Body of pancreas (tissue), 4 donors: ENCODE results near the gene RIC1. TPM values are rescaled to one million over a fixed set of nuclear protein-coding genes. Genes with fewer than 3 reads are reported as not detected.
"Not testable (repeated sequence)": the region's sequence is repeated elsewhere in the genome, so short reads cannot be mapped to it uniquely, and the experiment has no call there.

Source experiments
- ATAC-seq: fragments of 150-250 bp; one replicate; pipeline ENCODE4 v1.9.1; 2016
- DNase-seq, 4 donors: peaks; one replicate each; pipeline ENCODE4 v3.0.0-alpha.2; 2019
- H3K27ac ChIP-seq, 4 donors: fragments of 200-600 bp; sonication (generic); 1 replicate in 3 of 4; 2 replicates in 1 of 4; pipeline versions ENCODE4 v1.5.1 to v1.6.1; 2016 to 2019; ENCODE audit warnings: mild to moderate bottlenecking in 1 of 4, mixed read lengths in 1 of 4, moderate library complexity in 1 of 4
- H3K27me3 ChIP-seq, 2 donors: fragments of 200-600 bp; sonication (generic); one replicate each; pipeline ENCODE4 v1.6.0; 2016; ENCODE audit warnings: mild to moderate bottlenecking in 1 of 2
- H3K36me3 ChIP-seq, 2 donors: fragments of 200-600 bp; sonication (generic); replicated peaks in 1 of 2; 2 replicates each; pipeline ENCODE4 v1.5.1; 2016; ENCODE audit warnings: low read depth in 2 of 2; ENCODE audit not compliant: insufficient read depth in 1 of 2
- H3K4me1 ChIP-seq: fragments of 200-600 bp; sonication (generic); one replicate; pipeline ENCODE4 v1.6.0; 2016
- H3K4me3 ChIP-seq, 2 donors: fragments of 200-600 bp; sonication (generic); 1 replicate in 1 of 2; 2 replicates in 1 of 2; pipeline ENCODE4 v1.5.1; 2016 to 2019
- H3K9me3 ChIP-seq, 3 donors: fragments of 200-600 bp; sonication (generic); 1 replicate in 2 of 3; 2 replicates in 1 of 3; pipeline ENCODE4 v1.5.1; 2016
- POLR2A ChIP-seq, 3 donors: fragments of 450-650 bp; IDR thresholded peaks; one replicate each; pipeline ENCODE4 v1.6.1; 2016; ENCODE audit warnings: antibody characterized with exemption in 3 of 3, mild to moderate bottlenecking in 2 of 3
- WGBS, 2 donors: methylation state at CpG; one replicate each; pipeline ENCODE4 v1.1.5; 2017; 5-methylcytosine and 5-hydroxymethylcytosine counted together
- intact Hi-C: fragments of 100-400 bp; cut with DNase I; formaldehyde crosslinking; loops from one replicate; pipeline ENCODE4 v1.15.1; 2023
- total RNA-seq, 2 donors: library from RNA; depleted of rRNA; stranded (reverse); fragments of >200 nt; gene quantifications; one replicate each; pipeline ENCODE4 v1.1.0, GENCODE V29; 2016
- TF ChIP-seq, protein P1 (sequence below), 7 experiments: fragments of 450-650 bp in 4 of 7; fragments of 200-600 bp in 3 of 7; sonication (generic) in 3 of 7; IDR thresholded peaks; one replicate each; pipeline ENCODE4 v1.5.1; 2016 to 2019; ENCODE audit warnings: antibody characterized with exemption in 7 of 7

RIC1 gene
- total RNA-seq, 2 donors from 2014 or later = 22.4 to 23.1 TPM

DNA sequence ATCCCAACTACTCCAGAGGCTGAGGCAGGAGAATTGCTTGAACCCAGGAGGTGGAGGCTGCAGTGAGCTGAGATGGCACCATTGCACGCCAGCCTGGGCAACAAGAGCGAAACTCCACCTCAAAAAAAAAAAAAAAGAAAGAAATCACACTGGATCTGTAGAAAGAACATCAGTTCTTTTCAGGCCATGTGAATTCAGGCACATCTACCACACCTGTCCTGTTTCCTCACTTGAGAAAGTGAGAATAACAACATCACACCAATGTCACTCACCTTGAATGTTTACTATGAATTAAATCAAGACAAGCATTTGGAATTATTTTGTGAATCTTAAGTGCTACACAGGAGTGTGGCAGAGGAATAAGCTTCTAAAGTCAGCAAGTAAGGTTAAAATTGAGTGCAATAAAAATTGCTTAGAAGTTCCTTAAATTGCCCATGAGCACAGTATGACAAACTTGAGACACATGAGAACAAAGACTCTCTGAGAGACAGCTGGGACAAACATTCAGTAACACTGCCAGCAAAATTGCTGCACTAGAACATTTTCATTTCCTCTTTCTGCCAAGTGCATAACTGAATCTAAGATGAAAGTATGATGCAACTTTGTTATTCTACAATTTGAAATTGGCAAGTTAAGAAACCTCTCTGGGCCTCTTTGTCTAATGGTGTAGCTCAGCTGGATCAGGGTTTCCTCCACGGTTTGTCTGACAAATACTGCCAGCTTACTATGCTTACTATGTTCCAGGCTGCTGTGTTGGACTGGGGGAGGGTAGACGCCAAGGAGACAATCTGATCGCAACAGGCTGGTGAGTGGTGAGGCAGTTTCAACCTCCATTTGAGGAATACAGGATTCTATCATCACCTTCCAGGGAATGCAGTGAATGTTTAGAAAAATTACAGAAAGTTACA, 1.9 kb upstream of the RIC1 start:
- no peaks in the 10 kb centered on the region for H3K27me3 ChIP-seq
- ATAC-seq (peak; percentile 17), DNase-seq (peak in 3 of 4 donors; percentile 47 to 72 (median 59))
- intact Hi-C loops = no loop called here
- no peaks in the 10 kb centered on the region for H3K9me3 ChIP-seq
- TF ChIP-seq POLR2A (IDR thresholded peaks at IDR 0.05) = peak in 2 of 3 donors; percentile 47 to 55
- TF ChIP-seq, protein P1, sequence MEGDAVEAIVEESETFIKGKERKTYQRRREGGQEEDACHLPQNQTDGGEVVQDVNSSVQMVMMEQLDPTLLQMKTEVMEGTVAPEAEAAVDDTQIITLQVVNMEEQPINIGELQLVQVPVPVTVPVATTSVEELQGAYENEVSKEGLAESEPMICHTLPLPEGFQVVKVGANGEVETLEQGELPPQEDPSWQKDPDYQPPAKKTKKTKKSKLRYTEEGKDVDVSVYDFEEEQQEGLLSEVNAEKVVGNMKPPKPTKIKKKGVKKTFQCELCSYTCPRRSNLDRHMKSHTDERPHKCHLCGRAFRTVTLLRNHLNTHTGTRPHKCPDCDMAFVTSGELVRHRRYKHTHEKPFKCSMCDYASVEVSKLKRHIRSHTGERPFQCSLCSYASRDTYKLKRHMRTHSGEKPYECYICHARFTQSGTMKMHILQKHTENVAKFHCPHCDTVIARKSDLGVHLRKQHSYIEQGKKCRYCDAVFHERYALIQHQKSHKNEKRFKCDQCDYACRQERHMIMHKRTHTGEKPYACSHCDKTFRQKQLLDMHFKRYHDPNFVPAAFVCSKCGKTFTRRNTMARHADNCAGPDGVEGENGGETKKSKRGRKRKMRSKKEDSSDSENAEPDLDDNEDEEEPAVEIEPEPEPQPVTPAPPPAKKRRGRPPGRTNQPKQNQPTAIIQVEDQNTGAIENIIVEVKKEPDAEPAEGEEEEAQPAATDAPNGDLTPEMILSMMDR (IDR thresholded peaks at IDR 0.05) = no peak
- no peak overlapping the region for H3K4me3 ChIP-seq
- 42 to 48% methylated on average over 5 of the region's 5 CpGs for WGBS, 2 donors
- H3K4me1 ChIP-seq = peaks cover 35% of the 10 kb centered on the region
- peak overlapping the region; percentile 44 to 99 (median 97) for H3K27ac ChIP-seq
- H3K36me3 ChIP-seq = no peaks in the 10 kb centered on the region

DNA sequence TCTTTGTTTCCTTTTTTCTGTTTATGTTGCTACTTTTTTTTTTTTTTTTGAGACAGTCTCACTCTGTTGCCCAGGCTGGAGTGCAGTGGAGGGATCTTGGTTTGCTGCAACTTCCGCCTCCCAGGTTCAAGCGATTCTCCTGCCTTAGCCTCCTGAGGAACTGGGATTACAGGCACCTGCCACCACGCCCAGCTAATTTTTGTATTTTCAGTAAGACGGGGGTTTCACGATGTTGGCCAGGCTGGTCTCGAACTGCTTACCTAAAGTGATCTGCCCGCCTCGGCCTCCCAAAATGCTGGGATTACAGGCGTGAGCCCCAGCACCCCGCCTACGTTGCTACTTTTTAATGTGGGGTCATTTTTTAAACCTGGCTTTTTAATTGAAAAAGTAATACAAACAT, 1.2 kb upstream of the RIC1 start:
- Histone ChIP-seq H3K27ac (peak overlapping the region; percentile 93 to 99 (median 97)), H3K4me1 (peaks cover 41% of the 10 kb centered on the region), H3K4me3 (peak overlapping the region; percentile 38 to 75)
- H3K9me3 ChIP-seq, ATAC-seq, H3K27me3 ChIP-seq, H3K36me3 ChIP-seq, intact Hi-C loops: not testable (repeated sequence)
- WGBS, 2 donors = 32 to 44% methylated on average over 11 of the region's 11 CpGs
- DNase-seq = peak in 2 of 4 donors; percentile 18 to 22

DNA sequence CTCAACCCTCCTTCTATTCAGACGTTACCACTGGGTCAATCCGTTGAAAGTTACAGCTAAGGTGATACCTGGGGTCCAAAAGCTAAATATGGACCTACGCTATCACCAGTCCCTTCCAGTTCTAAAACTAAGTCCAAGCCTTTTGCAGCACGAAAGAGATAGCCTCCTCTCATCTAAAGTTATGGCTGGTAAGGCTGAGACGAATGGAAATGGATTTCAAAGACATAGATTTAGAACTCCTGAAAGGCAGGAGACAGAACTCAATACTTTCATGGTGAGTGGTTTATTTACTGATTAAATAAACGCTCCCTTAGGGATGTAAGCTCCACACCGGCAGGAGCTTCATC, 751 bp upstream of the RIC1 start:
- 0 to 3% methylated on average over 5 to 7 of the region's 7 CpGs for WGBS, 2 donors
- intact Hi-C loops = no loop called here
- peaks cover 44% of the 10 kb centered on the region for H3K4me1 ChIP-seq
- peak overlapping the region; percentile 93 to 99 (median 97) for H3K27ac ChIP-seq
- no peak for TF ChIP-seq POLR2A (IDR thresholded peaks at IDR 0.05)
- TF ChIP-seq, protein P1 (IDR thresholded peaks at IDR 0.05) = no peak
- no peak for DNase-seq
- no peaks in the 10 kb centered on the region for H3K27me3 ChIP-seq
- no peak for ATAC-seq
- no peaks in the 10 kb centered on the region for H3K36me3 ChIP-seq
- no peaks in the 10 kb centered on the region for H3K9me3 ChIP-seq
- H3K4me3 ChIP-seq = peak overlapping the region; percentile 38 to 75

DNA sequence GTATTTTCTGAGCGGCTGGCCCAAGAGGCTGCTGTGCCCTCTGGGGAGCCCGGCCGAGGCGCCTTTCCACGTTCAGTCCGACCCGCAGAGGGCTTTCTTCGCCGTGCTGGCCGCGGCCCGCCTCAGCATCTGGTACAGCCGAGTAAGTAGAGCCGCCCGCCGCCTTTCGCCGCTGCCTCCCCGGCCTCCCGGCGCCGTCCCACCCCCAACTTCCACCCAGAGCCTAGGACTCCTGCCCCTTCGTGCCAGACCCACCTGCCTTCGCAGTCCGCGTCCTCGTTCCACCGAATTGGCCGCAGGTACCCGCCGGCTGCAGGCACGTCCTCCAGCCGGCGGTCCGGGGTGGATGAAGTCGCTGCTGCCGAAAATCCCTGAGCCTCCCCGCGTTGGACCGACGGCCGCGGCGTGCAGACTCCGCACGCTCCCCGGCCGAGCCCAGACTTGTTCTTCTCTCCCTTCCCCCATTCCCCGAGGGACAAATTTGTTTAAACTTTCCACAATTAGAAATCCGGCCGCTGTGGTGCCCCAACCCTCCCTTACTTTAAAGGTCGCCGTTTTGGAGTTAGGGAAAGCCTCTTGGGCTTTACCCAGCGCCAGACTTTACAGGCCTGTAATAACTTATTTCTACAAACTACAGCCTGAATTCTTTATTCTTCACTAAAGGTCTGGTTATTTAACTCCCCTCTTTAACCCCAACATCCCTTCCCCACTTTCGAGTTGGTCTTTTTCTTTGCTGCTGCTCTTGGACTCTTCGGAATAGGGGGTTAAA, 589 bp downstream of the RIC1 start:
- H3K4me1 ChIP-seq = peaks cover 50% of the 10 kb centered on the region
- no peaks in the 10 kb centered on the region for H3K36me3 ChIP-seq
- peak overlapping the region; percentile 75 to 93 for H3K4me3 ChIP-seq
- ATAC-seq (peak; percentile 29), DNase-seq (peak; percentile 50 to 60 (median 54))
- intact Hi-C loops = no loop called here
- no peaks in the 10 kb centered on the region for H3K27me3 ChIP-seq
- H3K9me3 ChIP-seq = no peaks in the 10 kb centered on the region
- peak in 1 of 3 donors; percentile 30 for TF ChIP-seq POLR2A (IDR thresholded peaks at IDR 0.05)
- TF ChIP-seq, protein P1 (IDR thresholded peaks at IDR 0.05) = no peak
- WGBS, 2 donors = 0% methylated on average over 24 to 56 of the region's 56 CpGs
- H3K27ac ChIP-seq = peak overlapping the region; percentile 93 to 99 (median 97)

DNA sequence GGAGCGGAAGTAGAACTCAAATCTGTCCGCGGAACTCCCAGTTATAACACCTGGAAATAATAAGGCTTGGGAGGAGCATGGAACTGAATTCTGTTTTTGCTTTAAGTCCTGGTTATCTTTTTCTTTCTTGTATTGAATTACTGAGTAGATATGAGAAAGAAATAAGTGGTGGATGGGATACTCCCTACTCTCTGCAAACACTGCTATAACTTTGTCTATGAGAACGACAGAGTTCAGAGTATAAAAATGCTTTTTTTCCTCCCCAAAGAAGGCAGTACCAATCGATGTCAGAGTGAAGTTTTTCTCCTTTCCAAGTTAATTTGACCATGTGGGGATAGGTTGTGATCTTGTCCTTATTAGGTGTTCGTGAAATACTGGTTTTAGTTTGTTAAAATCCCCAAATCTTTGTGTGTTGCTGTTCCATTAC, 1.2 kb downstream of the RIC1 start:
- H3K9me3 ChIP-seq = no peaks in the 10 kb centered on the region
- H3K27me3 ChIP-seq = no peaks in the 10 kb centered on the region
- DNase-seq (no peak), ATAC-seq (no peak)
- H3K4me3 ChIP-seq = peak overlapping the region in 1 of 2 donors; percentile 75
- TF ChIP-seq POLR2A (IDR thresholded peaks at IDR 0.05) = peak in 1 of 3 donors; percentile 23
- TF ChIP-seq, protein P1 (IDR thresholded peaks at IDR 0.05) = no peak
- H3K27ac ChIP-seq = peak overlapping the region; percentile 93 to 99 (median 97)
- H3K36me3 ChIP-seq = no peaks in the 10 kb centered on the region
- intact Hi-C loops = no loop called here
- 1 to 2% methylated on average over 6 of the region's 6 CpGs for WGBS, 2 donors
- peaks cover 50% of the 10 kb centered on the region for H3K4me1 ChIP-seq
